A549 (cell line): ENCODE measurements around the gene NFASC. TPM values are rescaled to one million over a fixed set of nuclear protein-coding genes. Genes with fewer than 3 reads are reported as not detected.

Source experiments
- ATAC-seq, 2 experiments: fragments of 200-7000 bp in 1 of 2; fragments of >200 bp in 1 of 2; cut with Nextera tagmentation in 1 of 2; cut with Tn5 transposase in 1 of 2; 3 replicates each; pipeline versions ENCODE4 v1.8.0 to v1.9.1; 2018 to 2020; ENCODE audit warnings: mild to moderate bottlenecking in 1 of 2, moderate library complexity in 1 of 2
- CTCF ChIA-PET: fragments of 300-600 bp; sonication (Branson Sonifier 250); formaldehyde crosslinking; extraction: SDS; loops from one replicate; lab custom pipeline; 2021; ENCODE audit warnings: antibody characterized with exemption, inconsistent platforms; lab: Yijun Ruan, JAX
- POLR2A ChIA-PET: fragments of 350-600 bp; formaldehyde crosslinking; extraction: SDS; loops from one replicate; lab custom pipeline; 2021; ENCODE audit warnings: antibody characterized with exemption, inconsistent platforms; lab: Yijun Ruan, JAX
- DNase-seq, 2 experiments: peaks; one replicate each; pipeline versions ENCODE4 v3.0.0 to v3.0.0-alpha.2; 2011 to 2016; ENCODE audit warnings: low read depth in 1 of 2, low spot score in 1 of 2
- FAIRE-seq: peaks from 2 replicates; lab custom pipeline; 2011; peaks lifted over from hg19 to GRCh38; lab: Jason Lieb, UNC
- H3K27ac ChIP-seq, 2 experiments: fragments of >200 bp; sonication (Bioruptor Twin); formaldehyde crosslinking; 3 replicates each; pipeline ENCODE4 v1.5.1; 2016 to 2017
- H3K4me1 ChIP-seq: fragments of >200 bp; sonication (Bioruptor Twin); formaldehyde crosslinking; 3 replicates; pipeline ENCODE4 v1.6.1; 2016
- H3K4me2 ChIP-seq: fragments of >200 bp; sonication (Bioruptor Twin); formaldehyde crosslinking; 3 replicates; pipeline ENCODE4 v1.6.1; 2016
- H3K4me3 ChIP-seq: fragments of >200 bp; sonication (Bioruptor Twin); formaldehyde crosslinking; 3 replicates; pipeline ENCODE4 v1.5.1; 2016
- H3K9me3 ChIP-seq: fragments of >200 bp; sonication (Bioruptor Twin); formaldehyde crosslinking; 3 replicates; pipeline ENCODE4 v1.6.1; 2016
- CEBPB ChIP-seq, 2 experiments: fragments of >200 bp in 1 of 2; sonication (Bioruptor Twin) in 1 of 2; formaldehyde crosslinking in 1 of 2; IDR thresholded peaks; 2 replicates each; pipeline ENCODE4 v1.6.1; 2012 to 2016
- CHD4 ChIP-seq: fragments of 200-600 bp; sonication (generic); IDR thresholded peaks from 2 replicates; pipeline ENCODE4 v1.6.1; 2016; ENCODE audit warnings: antibody characterized with exemption, mild to moderate bottlenecking, borderline replicate concordance
- EP300 ChIP-seq, 2 experiments: fragments of >200 bp; sonication (Bioruptor Twin); formaldehyde crosslinking; IDR thresholded peaks; 2 replicates in 1 of 2; 3 replicates in 1 of 2; pipeline ENCODE4 v1.6.1; 2016 to 2017
- FOSB ChIP-seq: fragments of 250-450 bp; sonication (Bioruptor Pico); IDR thresholded peaks from 2 replicates; pipeline ENCODE4 v1.5.0; 2020; ENCODE audit warnings: mild to moderate bottlenecking, moderate library complexity
- FOSL2 ChIP-seq, 2 experiments: fragments of 450-650 bp in 1 of 2; fragments of >200 bp in 1 of 2; sonication (Bioruptor Twin) in 1 of 2; formaldehyde crosslinking; IDR thresholded peaks; 2 replicates each; pipeline versions ENCODE4 v1.5.0 to v1.6.1; 2016 to 2020; ENCODE audit warnings: mild to moderate bottlenecking in 1 of 2, moderate library complexity in 1 of 2
- HDAC2 ChIP-seq: fragments of 200-600 bp; sonication (generic); IDR thresholded peaks from 2 replicates; pipeline ENCODE4 v1.6.1; 2016
- HEYL ChIP-seq: fragments of 250-450 bp; sonication (Bioruptor Pico); IDR thresholded peaks from 2 replicates; pipeline ENCODE4 v1.8.0; 2021; ENCODE audit warnings: mild to moderate bottlenecking, moderate library complexity
- HOXA7 ChIP-seq: fragments of 250-450 bp; sonication (Bioruptor Pico); IDR thresholded peaks from 2 replicates; pipeline ENCODE4 v1.5.0; 2020; ENCODE audit warnings: mild to moderate bottlenecking, moderate library complexity
- JUN ChIP-seq, 2 experiments: fragments of >200 bp; sonication (Bioruptor Twin); formaldehyde crosslinking; IDR thresholded peaks; 2 replicates in 1 of 2; 3 replicates in 1 of 2; pipeline ENCODE4 v1.6.1; 2016 to 2017
- KDM1A ChIP-seq: fragments of 200-600 bp; sonication (generic); IDR thresholded peaks from 2 replicates; pipeline ENCODE4 v1.6.1; 2016; ENCODE audit warnings: low read depth, mild to moderate bottlenecking
- MYC ChIP-seq: IDR thresholded peaks from 2 replicates; pipeline ENCODE4 v1.6.1; 2012; ENCODE audit warnings: mild to moderate bottlenecking, inconsistent platforms, low read length, improper control_type of control experiment, borderline replicate concordance
- NR3C1 ChIP-seq: fragments of >200 bp; sonication (Bioruptor Twin); formaldehyde crosslinking; IDR thresholded peaks from 3 replicates; pipeline ENCODE4 v1.6.1; 2017
- POLR2AphosphoS2 ChIP-seq: conservative IDR thresholded peaks from 2 replicates; pipeline ENCODE4 v1.6.1; 2012; ENCODE audit warnings: low read length, improper control_type of control experiment, inconsistent platforms
- RARB ChIP-seq: fragments of 250-450 bp; sonication (Bioruptor Pico); IDR thresholded peaks from 2 replicates; pipeline ENCODE4 v1.8.0; 2021; ENCODE audit warnings: mild to moderate bottlenecking, moderate library complexity
- RFX5 ChIP-seq: fragments of 450-650 bp; IDR thresholded peaks from 2 replicates; pipeline ENCODE4 v1.7.1; 2014; ENCODE audit warnings: antibody characterized with exemption, mild to moderate bottlenecking, moderate library complexity
- SMC3 ChIP-seq: fragments of >200 bp; sonication (Bioruptor Twin); formaldehyde crosslinking; IDR thresholded peaks from 3 replicates; pipeline ENCODE4 v1.6.1; 2018; ENCODE audit warnings: inconsistent platforms
- TFCP2L1 ChIP-seq: fragments of 250-450 bp; sonication (Bioruptor Pico); IDR thresholded peaks from 2 replicates; pipeline ENCODE4 v1.5.0; 2021; ENCODE audit warnings: mild to moderate bottlenecking
- TP53 ChIP-seq: fragments of 250-450 bp; sonication (Bioruptor Pico); IDR thresholded peaks from 2 replicates; pipeline ENCODE4 v1.5.0; 2021; ENCODE audit warnings: mild to moderate bottlenecking, moderate library complexity
- ZC3H11A ChIP-seq: fragments of 450-650 bp; IDR thresholded peaks from 2 replicates; pipeline ENCODE4 v1.6.1; 2014; ENCODE audit warnings: antibody characterized with exemption, mild to moderate bottlenecking
- ZNF302 ChIP-seq: fragments of 250-450 bp; sonication (Bioruptor Pico); IDR thresholded peaks from 2 replicates; pipeline ENCODE4 v1.9.0; 2021; ENCODE audit warnings: inconsistent platforms, mild to moderate bottlenecking, moderate library complexity
- ZSCAN20 ChIP-seq: fragments of 250-450 bp; sonication (Bioruptor Pico); IDR thresholded peaks from 2 replicates; pipeline ENCODE4 v1.8.0; 2022; ENCODE audit warnings: mild to moderate bottlenecking, moderate library complexity
- WGBS: methylation state at CpG from one replicate; pipeline ENCODE4 v1.1.6; 2017; ENCODE audit errors: missing lambda C conversion rate; 5-methylcytosine and 5-hydroxymethylcytosine counted together
- polyA plus RNA-seq, 4 experiments: library from polyadenylated mRNA; depleted of rRNA in 3 of 4; stranded (reverse); fragments of >200 nt; fragmentation: RNase III in 1 of 4; extraction: RNeasy Plus Mini Kit Qiagen cat#74134 plus additional on column Dnase treatment in 1 of 4; gene quantifications; 2 replicates in 3 of 4; 3 replicates in 1 of 4; pipeline ENCODE4 v1.2.3, GENCODE V29; 2011 to 2017
- TF ChIP-seq, protein P1 (sequence below): fragments of 250-450 bp; sonication (Bioruptor Pico); IDR thresholded peaks from 2 replicates; pipeline ENCODE4 v1.5.0; 2021; ENCODE audit warnings: mild to moderate bottlenecking, moderate library complexity, borderline replicate concordance
- TF ChIP-seq, protein P2 (sequence below): IDR thresholded peaks from 2 replicates; pipeline ENCODE4 v1.6.1; 2012; ENCODE audit warnings: low read depth, borderline replicate concordance
- TF ChIP-seq, protein P3 (sequence below): IDR thresholded peaks from 2 replicates; pipeline ENCODE4 v1.6.1; 2012
- TF ChIP-seq, protein P4 (sequence below): IDR thresholded peaks from 2 replicates; pipeline ENCODE4 v1.6.1; 2012

The NFASC gene
- polyA plus RNA-seq, 2 of the 4 experiments (the other 2 are of a cell fraction) = 0.27 to 0.39 TPM

DNA sequence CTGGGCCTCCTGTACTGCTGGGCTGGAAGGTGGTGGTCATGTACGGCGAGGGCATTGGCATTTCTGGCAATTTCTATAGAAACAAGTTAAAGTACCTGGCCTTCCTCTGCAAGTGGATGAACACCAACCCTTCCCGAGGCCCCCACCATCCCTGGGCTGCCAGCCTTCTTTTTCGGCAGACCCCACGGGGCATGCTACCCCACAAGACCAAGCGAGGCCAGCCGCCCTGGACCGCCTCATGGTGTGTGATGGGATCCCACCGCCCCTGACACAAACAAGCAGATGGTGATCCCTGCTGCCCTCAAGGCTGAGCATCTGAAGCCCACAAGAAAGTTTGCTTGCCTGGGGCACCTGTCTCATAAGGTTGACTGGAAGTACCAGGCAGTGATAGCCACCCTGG is 76.0 kb downstream of the NFASC start:
- CTCF ChIA-PET = interaction anchor here (1.8 kb wide), 1 partner anchor 115 kb away, joined by 5 read pairs; no protein-coding TSS in a partner anchor
- 68% methylated on average over 9 of the region's 9 CpGs for WGBS
- H3K9me3 ChIP-seq = no peaks in the 10 kb centered on the region
- FAIRE-seq (no peak), ATAC-seq (no peak), DNase-seq (no peak)
- H3K4me2 ChIP-seq = no peak overlapping the region
- no peaks in the 10 kb centered on the region for H3K4me1 ChIP-seq
- no peak overlapping the region for H3K4me3 ChIP-seq
- POLR2A ChIA-PET = no interaction called here
- TF ChIP-seq SMC3 (no peak), HEYL (CRISPR knock-in tag) (no peak), FOSL2 (IDR thresholded peaks at IDR 0.05) (no peak), FOSL2 (CRISPR knock-in tag; IDR thresholded peaks at IDR 0.05) (no peak), RARB (CRISPR knock-in tag) (no peak), TP53 (no peak), ZNF302 (CRISPR knock-in tag) (no peak), KDM1A (no peak), ZSCAN20 (CRISPR knock-in tag) (no peak), CHD4 (no peak), POLR2AphosphoS2 (no peak)
- TF ChIP-seq, protein P1, sequence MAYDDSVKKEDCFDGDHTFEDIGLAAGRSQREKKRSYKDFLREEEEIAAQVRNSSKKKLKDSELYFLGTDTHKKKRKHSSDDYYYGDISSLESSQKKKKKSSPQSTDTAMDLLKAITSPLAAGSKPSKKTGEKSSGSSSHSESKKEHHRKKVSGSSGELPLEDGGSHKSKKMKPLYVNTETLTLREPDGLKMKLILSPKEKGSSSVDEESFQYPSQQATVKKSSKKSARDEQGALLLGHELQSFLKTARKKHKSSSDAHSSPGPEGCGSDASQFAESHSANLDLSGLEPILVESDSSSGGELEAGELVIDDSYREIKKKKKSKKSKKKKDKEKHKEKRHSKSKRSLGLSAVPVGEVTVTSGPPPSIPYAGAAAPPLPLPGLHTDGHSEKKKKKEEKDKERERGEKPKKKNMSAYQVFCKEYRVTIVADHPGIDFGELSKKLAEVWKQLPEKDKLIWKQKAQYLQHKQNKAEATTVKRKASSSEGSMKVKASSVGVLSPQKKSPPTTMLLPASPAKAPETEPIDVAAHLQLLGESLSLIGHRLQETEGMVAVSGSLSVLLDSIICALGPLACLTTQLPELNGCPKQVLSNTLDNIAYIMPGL (CRISPR knock-in tag) = no peak
- TF ChIP-seq, protein P2, sequence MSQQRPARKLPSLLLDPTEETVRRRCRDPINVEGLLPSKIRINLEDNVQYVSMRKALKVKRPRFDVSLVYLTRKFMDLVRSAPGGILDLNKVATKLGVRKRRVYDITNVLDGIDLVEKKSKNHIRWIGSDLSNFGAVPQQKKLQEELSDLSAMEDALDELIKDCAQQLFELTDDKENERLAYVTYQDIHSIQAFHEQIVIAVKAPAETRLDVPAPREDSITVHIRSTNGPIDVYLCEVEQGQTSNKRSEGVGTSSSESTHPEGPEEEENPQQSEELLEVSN = no peak
- TF ChIP-seq, protein P3, sequence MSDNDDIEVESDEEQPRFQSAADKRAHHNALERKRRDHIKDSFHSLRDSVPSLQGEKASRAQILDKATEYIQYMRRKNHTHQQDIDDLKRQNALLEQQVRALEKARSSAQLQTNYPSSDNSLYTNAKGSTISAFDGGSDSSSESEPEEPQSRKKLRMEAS = no peak
- H3K27ac ChIP-seq = no peak overlapping the region

DNA sequence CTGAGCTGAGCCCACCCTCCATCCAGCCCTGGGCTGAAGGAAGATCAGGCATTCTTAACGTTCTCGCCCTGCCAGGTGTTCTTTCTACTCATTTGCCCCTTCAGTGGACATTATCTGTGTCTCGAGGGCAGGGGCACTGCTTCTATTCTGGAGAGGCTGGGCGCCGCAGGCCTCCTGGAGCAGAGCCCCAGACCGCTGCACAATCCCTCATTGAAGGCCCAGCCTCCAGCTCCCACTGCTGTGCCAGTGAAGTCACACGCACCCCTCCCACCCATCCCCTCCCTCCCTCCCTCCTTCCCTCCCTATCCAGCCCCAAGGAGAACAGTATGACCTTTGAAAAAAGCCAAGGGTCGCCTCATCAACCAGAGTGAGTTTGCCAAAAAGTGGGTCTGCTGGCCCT is 76.7 kb downstream of the NFASC start:
- ATAC-seq (no peak), DNase-seq (no peak), FAIRE-seq (no peak)
- no peaks in the 10 kb centered on the region for H3K4me1 ChIP-seq
- H3K27ac ChIP-seq = no peak overlapping the region
- CTCF ChIA-PET = interaction anchor here (1.3 to 1.8 kb wide), 3 partner anchors 19 to 140 kb away, joined by 3 to 5 read pairs (median 5); no protein-coding TSS in a partner anchor
- POLR2A ChIA-PET = no interaction called here
- TF ChIP-seq, protein P3 = no peak
- TF ChIP-seq HEYL (CRISPR knock-in tag) (no peak), FOSL2 (IDR thresholded peaks at IDR 0.05) (no peak), FOSL2 (CRISPR knock-in tag; IDR thresholded peaks at IDR 0.05) (no peak), JUN (IDR thresholded peaks at IDR 0.05) (no peak), HDAC2 (no peak), MYC (no peak), TFCP2L1 (CRISPR knock-in tag) (no peak), RFX5 (no peak), EP300 (IDR thresholded peaks at IDR 0.05) (no peak)
- TF ChIP-seq, protein P4, sequence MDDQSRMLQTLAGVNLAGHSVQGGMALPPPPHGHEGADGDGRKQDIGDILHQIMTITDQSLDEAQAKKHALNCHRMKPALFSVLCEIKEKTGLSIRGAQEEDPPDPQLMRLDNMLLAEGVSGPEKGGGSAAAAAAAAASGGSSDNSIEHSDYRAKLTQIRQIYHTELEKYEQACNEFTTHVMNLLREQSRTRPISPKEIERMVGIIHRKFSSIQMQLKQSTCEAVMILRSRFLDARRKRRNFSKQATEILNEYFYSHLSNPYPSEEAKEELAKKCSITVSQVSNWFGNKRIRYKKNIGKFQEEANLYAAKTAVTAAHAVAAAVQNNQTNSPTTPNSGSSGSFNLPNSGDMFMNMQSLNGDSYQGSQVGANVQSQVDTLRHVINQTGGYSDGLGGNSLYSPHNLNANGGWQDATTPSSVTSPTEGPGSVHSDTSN = no peak
- no peak overlapping the region for H3K4me2 ChIP-seq
- H3K9me3 ChIP-seq = no peaks in the 10 kb centered on the region
- WGBS = 43% methylated on average over 7 of the region's 8 CpGs
- no peak overlapping the region for H3K4me3 ChIP-seq

DNA sequence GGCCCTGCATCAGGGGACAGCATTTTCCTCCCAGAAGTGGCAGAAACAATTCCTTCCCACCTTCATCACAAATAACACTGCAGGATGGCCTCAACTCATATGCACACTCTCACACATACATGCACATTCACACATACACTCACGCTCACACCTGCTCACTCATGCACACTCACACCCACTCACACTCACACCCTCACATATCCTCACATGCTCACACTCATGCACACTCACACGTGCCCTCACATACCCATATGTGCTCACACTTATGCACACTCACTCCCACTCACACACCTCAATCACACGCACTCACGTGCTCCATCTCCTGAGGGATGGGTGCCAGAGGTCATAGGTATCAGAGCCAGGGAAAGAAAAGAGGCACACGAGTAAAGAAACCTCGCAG is 77.1 kb downstream of the NFASC start:
- CTCF ChIA-PET = interaction anchor here (1.3 to 1.8 kb wide), 3 partner anchors 19 to 141 kb away, joined by 3 to 5 read pairs (median 5); no protein-coding TSS in a partner anchor
- POLR2A ChIA-PET = no interaction called here
- DNase-seq = no peak
- no peak for TF ChIP-seq CEBPB (IDR thresholded peaks at IDR 0.05)
- TF ChIP-seq ZC3H11A = no peak
- TF ChIP-seq, protein P3 = no peak
- TF ChIP-seq NR3C1 = no peak
- TF ChIP-seq HOXA7 (CRISPR knock-in tag) = no peak
- TF ChIP-seq FOSB (CRISPR knock-in tag) = no peak
- TF ChIP-seq, protein P4 = no peak
- TF ChIP-seq, all 56 proteins: peak for 0
- Histone ChIP-seq H3K4me3 (no peak overlapping the region), H3K27ac (no peak overlapping the region), H3K9me3 (no peaks in the 10 kb centered on the region), H3K4me1 (no peaks in the 10 kb centered on the region), H3K4me2 (no peak overlapping the region)
- FAIRE-seq = no peak
- WGBS = 32% methylated on average over 6 of the region's 6 CpGs
- ATAC-seq = no peak
